ENCODE data around the gene CCDC39.

DNA sequence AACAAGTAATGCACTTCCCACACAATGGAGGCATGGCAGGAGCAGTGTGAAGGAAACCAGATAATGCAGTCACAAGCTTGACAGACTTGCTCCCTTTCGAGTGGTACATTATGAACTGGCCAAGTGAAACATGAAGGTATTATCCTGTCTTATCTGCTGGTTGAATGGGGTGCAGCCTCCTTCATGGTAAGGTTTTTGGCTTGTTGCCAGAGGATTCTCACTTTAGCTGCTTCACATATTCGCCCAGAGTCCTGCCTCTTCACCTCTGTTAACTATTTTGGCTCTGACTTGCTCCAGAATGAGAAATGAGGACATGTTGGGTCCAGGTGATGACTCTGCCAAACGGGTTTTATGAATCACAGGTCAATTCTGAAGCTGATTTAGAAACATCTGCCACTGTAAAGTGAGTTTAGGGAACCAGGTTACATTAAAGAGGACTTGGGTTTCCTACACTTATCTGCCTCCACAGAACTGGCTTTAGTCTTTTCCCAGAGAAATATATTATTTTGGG, 19.5 kb upstream of the CCDC39 start:
- TF ChIP-seq POLR2A (IDR thresholded peaks at IDR 0.05; ENCODE audit: low read length) (no peak), GATA1 (IDR thresholded peaks at IDR 0.05; ENCODE audit: low read depth, low read length) (no peak)

Data from erythroblast (primary cell).